ENCODE data around the gene MCF2L.
"Not testable (repeated sequence)": the region's sequence is repeated elsewhere in the genome, so short reads cannot be mapped to it uniquely, and the experiment has no call there.

The MCF2L gene

DNA sequence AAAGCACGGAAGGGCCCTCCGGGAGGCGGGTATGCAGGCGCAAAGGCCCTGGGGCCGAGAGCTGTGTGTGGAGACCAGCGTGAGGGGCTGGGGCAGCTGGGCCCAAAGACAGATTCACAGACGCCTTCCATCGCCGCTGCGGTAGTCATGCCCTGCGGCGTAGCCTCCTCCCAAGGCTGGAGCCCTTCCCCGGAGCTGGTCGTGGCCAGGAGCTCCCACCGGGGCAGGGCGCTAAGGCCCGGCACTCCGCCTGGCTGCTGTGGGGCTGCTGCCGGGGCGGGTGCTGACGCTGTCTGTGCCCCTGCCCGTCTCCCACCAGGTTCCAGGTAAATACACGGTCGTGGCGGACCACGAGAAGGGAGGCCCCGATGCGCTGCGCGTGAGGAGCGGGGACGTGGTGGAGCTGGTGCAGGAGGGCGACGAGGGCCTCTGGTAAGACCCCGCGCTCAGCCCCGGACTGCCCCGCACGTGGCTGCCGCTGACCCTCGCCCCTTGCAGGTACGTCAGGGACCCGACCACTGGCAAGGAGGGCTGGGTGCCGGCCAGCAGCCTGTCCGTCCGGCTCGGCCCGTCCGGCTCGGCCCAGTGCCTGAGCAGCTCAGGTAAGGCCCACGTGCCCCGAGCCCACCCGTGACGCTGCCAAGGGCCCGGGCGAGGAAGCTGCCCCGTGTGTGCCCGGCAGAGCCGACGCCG is 127.2 kb downstream of the MCF2L start:
- ATAC-seq (ENCODE audit: low read depth), result no peak
- H3K4me3 Mint-ChIP-seq, result no peak overlapping the region

DNA sequence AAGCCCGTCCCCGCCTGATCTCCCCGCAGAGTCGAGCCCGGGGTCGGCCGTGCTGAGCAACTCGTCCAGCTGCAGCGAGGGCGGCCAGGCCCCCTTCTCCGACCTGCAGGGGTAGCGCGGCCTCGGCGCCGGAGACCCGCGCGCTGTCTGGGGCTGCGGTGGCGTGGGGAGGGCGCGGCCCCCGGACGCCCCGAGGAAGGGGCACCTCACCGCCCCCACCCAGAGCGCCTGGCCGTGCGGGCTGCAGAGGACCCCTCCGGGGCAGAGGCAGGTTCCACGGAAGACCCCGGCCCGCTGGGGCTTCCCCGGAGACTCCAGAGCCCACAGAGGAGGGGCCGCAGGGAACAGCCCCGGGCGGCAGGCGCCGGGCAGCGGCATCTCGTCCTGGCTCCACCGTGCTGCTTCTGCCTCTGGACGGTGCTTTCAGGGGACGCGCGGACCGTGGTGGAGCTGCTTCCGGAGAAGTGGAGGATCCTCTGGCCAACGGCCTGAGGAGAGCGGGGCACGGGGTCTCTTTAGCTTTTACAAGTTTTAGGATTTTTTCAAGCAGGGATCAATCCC is 127.8 kb downstream of the MCF2L start:
- Mint-ChIP-seq H3K27me3 (peaks cover 3% of the 10 kb centered on the region), H3K4me3 (no peak overlapping the region), H3K4me1 (no peaks in the 10 kb centered on the region), H3K9me3 (no peaks in the 10 kb centered on the region), H3K27ac (no peak overlapping the region), H3K36me3 (no peaks in the 10 kb centered on the region)
- no peak for DNase-seq (ENCODE audit: low spot score in 2 of 2)
- ATAC-seq (ENCODE audit: low read depth), result no peak

More for the DNA sequence above, 127.2 kb downstream of the MCF2L start:
- no peak for DNase-seq (ENCODE audit: low spot score in 2 of 2)
- Mint-ChIP-seq H3K9me3 (no peaks in the 10 kb centered on the region), H3K27me3 (peaks cover 3% of the 10 kb centered on the region), H3K27ac (no peak overlapping the region), H3K36me3 (no peaks in the 10 kb centered on the region), H3K4me1 (no peaks in the 10 kb centered on the region)

DNA sequence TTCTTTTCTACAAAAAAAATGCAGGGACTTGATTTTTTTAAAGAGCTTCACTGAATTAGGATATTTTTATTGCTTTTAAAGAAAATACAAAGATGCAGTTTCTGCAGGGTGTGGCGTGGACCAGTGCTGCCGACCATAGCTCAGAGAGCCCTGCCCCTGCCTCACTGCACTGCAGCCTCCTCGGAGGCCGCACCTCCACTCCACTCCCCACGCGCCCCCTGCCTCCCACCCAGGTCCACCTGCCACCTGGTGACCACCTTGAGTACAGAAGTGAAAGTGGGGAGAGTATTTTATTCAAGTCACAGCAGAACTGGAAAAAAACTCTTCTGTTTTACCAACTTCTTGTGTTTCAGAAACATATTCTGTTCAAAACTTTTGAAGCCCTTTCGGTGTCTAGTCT is 128.6 kb downstream of the MCF2L start:
- Mint-ChIP-seq H3K9me3 (no peaks in the 10 kb centered on the region), H3K27me3 (peaks cover 4% of the 10 kb centered on the region), H3K4me1 (no peaks in the 10 kb centered on the region), H3K36me3 (no peaks in the 10 kb centered on the region), H3K27ac (no peak overlapping the region), H3K4me3 (no peak overlapping the region)
- no peak for DNase-seq (ENCODE audit: low spot score in 2 of 2)
- no peak for ATAC-seq (ENCODE audit: low read depth)

DNA sequence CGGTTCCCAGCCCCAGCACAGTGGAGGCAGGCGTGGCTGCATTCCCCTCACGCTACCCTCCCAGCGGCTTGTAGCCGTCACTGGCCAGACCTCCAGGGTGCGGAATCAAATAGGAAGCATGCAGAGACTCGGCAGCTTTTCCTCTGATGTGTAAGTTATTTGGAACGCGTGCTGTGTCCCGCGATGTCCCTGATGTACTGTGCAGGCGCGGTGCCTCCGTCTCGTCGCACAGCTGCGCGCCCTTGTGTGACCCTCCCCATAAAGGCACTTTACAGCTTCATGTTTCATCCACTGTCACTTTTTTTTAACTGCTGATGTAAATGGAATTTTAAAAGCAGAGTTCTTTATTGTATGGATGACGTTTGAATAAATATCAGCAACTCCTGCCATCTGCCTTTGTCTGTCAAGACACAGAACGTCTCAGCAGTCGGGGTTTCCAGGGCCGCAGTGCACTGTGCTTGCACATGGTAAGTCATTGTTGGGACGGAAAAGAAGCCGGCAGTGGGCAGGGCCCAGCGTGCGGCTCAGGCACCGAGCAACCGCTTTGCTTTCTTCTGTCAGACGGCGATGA is 129.2 kb downstream of the MCF2L start:
- Mint-ChIP-seq H3K36me3 (no peaks in the 10 kb centered on the region), H3K27ac (no peak overlapping the region)

DNA sequence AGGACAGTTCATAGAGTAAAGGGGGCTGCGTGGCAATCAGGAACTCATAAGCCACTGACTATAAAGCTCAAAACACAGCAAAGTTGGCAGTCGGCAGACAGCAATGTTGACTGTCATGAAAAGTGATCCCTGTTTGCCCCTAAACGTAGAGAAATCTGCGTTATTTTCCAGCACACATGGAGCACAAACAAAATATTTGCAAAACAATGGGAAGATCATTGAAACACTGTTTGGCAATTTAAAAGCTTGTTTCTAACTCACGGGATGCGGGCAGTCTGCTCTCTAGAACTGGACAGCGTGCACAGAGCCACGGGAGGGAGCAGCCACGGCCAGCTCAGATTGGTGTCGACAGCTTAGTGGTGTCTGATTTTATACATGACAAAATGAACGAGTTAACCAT is 130.1 kb downstream of the MCF2L start:
- no peak for ATAC-seq (ENCODE audit: low read depth)
- Mint-ChIP-seq H3K27ac (no peak overlapping the region), H3K4me3 (no peak overlapping the region), H3K4me1 (peaks cover 2% of the 10 kb centered on the region), H3K27me3 (peaks cover 6% of the 10 kb centered on the region), H3K9me3 (no peaks in the 10 kb centered on the region), H3K36me3 (no peaks in the 10 kb centered on the region)
- no peak for DNase-seq (ENCODE audit: low spot score in 2 of 2)

More for the DNA sequence above, 129.2 kb downstream of the MCF2L start:
- H3K9me3 Mint-ChIP-seq, result no peaks in the 10 kb centered on the region
- peaks cover 6% of the 10 kb centered on the region for H3K27me3 Mint-ChIP-seq
- H3K4me3 Mint-ChIP-seq, result no peak overlapping the region
- H3K4me1 Mint-ChIP-seq, result peaks cover 2% of the 10 kb centered on the region
- ATAC-seq (ENCODE audit: low read depth) (no peak), DNase-seq (ENCODE audit: low spot score in 2 of 2) (no peak)

DNA sequence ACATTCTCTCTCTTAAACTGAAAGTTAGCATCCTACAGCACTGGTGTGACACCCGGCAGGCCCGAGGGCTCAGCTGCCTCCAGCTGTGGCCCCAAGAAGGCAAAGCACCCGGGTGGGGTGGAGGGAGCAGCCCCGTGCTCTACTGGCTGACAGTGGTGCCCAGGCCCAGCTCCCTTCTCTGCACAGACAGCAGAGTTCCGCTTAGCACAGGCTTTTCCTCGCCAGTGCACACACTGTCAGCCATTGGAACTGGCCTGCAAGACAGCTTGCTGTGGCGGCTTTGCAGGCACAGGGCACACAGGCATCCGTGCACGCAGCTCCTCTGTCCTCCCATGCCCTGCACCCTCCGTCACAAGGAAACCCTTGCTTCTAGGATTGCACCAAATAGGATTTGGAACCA is 133.3 kb downstream of the MCF2L start:
- H3K9me3 Mint-ChIP-seq; DNase-seq (ENCODE audit: low spot score in 2 of 2); ATAC-seq (ENCODE audit: low read depth); H3K4me3 Mint-ChIP-seq; H3K27me3 Mint-ChIP-seq; H3K27ac Mint-ChIP-seq; H3K36me3 Mint-ChIP-seq; H3K4me1 Mint-ChIP-seq: not testable (repeated sequence)

DNA sequence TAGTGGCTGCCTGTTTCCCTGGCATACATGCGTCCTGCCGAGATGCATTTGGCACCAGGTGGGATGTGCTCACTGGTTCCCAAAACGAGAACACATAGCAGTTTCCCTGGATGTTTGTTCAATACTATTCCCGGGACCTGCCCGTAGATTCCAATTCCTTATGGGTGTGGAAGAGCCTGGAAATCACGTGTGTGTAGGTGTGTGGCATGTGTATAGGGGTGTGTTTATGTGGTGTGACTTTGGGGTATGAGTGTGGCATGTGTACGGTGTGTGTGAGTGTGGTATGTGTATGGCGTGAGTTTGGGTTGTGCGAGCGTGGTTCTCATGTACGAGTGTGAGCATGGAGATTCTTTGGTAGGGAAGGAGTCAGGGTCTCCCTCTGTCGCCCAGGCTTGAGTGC is 133.7 kb downstream of the MCF2L start:
- peaks cover 8% of the 10 kb centered on the region for H3K27me3 Mint-ChIP-seq
- no peaks in the 10 kb centered on the region for H3K9me3 Mint-ChIP-seq
- no peak overlapping the region for H3K27ac Mint-ChIP-seq
- ATAC-seq (ENCODE audit: low read depth), result no peak
- no peak overlapping the region for H3K4me3 Mint-ChIP-seq
- no peaks in the 10 kb centered on the region for H3K36me3 Mint-ChIP-seq
- no peak for DNase-seq (ENCODE audit: low spot score in 2 of 2)
- peaks cover 2% of the 10 kb centered on the region for H3K4me1 Mint-ChIP-seq

DNA sequence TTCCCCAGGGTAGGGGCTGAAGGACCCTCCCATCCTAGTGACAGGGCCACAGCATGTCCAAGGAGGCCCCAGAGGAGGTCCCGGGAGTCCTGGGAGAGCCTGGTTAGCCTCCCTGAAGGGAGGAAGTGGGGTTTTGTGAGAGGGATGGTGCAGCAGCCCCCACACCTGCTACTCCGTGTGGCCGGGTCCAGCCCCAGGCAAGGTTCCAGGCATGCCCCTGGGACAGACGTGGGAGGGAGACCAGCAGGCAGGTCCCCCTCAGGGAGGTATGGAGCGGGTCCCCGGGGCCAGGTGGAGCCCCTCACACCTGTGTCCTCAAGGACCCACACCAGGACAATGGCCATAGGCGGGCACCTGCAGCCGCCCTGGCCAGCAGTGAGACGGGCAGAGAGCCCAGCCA is 134.6 kb downstream of the MCF2L start:
- ATAC-seq (ENCODE audit: low read depth), result no peak
- no peak for DNase-seq (ENCODE audit: low spot score in 2 of 2)
- Mint-ChIP-seq H3K4me3 (no peak overlapping the region), H3K4me1 (peaks cover 2% of the 10 kb centered on the region), H3K36me3 (no peaks in the 10 kb centered on the region), H3K27me3 (peaks cover 8% of the 10 kb centered on the region), H3K27ac (no peak overlapping the region), H3K9me3 (no peaks in the 10 kb centered on the region)

DNA sequence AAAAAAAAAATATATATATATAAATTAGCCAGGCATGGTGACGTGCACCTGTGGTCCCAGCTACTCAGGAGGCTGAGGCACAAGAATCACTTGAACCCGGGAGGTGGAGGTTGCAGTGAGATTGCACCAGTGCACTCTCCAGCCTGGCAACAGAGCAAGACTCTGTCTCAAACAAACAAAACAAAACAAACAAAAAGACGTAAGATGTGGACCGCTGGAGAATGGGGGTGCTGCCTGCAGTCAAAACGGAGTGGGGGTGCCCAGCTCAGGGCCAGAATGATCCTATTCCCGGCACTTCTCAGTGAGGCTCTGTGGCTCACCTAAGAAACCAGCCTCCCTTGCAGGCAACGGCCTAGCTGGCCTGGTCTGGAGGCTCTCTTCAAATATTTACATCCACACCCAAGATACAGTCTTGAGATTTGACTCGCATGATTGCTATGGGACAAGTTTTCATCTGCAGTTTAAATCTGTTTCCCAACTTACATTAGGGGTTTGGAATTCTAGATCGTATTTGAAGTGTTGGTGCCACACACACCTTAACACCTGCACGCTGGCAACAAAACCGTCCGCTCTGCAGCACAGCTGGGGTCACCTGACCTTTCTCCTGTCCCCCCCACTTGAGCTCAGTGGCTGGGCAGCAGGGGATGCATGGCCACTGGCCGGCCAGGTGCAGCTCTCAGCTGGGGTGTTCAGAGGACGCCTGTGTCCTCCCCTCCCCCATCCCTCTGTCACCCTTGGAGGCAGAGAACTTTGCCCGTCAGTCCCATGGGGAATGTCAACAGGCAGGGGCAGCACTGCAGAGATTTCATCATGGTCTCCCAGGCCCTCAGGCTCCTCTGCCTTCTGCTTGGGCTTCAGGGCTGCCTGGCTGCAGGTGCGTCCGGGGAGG is 136.3 kb downstream of the MCF2L start, which contains the start of gene F7:
TSS of gene F7 (plus strand) at position 760 of the 889 bp plus-strand sequence. CDS start at position 811, 51 bp downstream.
- H3K27me3 Mint-ChIP-seq, result peaks cover 8% of the 10 kb centered on the region
- H3K9me3 Mint-ChIP-seq, result no peaks in the 10 kb centered on the region
- no peak within 1 kb of the TSS for H3K27ac Mint-ChIP-seq
- no peak for ATAC-seq (ENCODE audit: low read depth)
- H3K4me1 Mint-ChIP-seq, result peaks cover 2% of the 10 kb centered on the region
- H3K4me3 Mint-ChIP-seq, result no peak within 1 kb of the TSS
- no peak for DNase-seq (ENCODE audit: low spot score in 2 of 2)
- no peaks in the 10 kb centered on the region for H3K36me3 Mint-ChIP-seq

DNA sequence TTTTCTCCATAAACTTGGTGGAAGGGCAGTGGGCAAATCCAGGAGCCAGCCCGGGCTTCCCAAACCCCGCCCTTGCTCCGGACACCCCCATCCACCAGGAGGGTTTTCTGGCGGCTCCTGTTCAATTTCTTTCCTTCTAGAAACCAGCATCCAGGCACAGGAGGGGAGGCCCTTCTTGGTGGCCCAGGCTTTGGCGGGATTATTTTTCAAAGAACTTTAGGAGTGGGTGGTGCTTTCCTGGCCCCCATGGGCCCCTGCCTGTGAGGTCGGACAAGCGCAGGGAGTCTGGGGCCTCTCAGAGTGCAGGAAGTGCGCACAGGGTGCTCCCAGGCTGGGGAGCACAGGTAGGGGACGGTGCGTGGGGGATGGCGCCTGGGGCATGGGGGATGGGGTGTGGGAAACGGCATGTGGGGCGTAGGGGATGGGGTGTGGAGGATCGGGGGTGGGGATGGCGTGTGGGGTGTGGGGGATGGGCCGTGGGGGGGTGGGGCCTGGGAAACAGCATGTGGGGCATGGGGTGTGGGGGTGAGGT is 137.0 kb downstream of the MCF2L start:
- ATAC-seq (ENCODE audit: low read depth) (no peak), DNase-seq (ENCODE audit: low spot score in 2 of 2) (no peak)
- no peaks in the 10 kb centered on the region for H3K36me3 Mint-ChIP-seq
- no peak overlapping the region for H3K27ac Mint-ChIP-seq
- H3K27me3 Mint-ChIP-seq, result peaks cover 8% of the 10 kb centered on the region
- peaks cover 2% of the 10 kb centered on the region for H3K4me1 Mint-ChIP-seq
- H3K9me3 Mint-ChIP-seq, result no peaks in the 10 kb centered on the region
- H3K4me3 Mint-ChIP-seq, result no peak overlapping the region

DNA sequence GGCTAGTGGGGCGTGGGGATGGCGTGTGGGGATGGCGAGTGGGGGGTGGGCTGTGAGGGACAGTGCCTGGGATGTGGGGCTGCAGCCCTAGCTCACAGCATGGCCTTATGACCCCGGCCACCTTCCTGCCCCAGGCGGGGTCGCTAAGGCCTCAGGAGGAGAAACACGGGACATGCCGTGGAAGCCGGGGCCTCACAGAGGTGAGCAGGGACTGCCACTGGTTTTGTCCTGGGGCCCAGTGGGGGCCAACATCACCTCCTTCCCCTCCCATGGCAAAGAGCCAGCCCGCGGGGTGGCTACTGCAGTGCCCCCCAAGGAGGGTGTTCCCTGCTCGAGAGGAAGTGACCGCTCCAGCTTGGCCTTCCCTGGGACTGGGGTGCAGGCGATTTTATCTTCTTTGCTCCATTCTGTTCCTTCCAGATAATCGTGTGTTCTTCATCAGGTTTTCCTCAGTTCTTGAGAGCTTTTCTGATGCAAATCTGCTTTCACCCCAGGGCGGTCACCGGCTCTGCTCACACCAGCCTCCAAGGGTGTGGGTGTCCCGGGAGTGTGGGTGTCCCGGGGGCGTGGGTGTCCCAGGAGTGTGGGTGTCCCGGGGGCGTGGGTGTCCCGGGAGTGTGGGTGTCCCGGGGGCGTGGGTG is 137.8 kb downstream of the MCF2L start:
- H3K4me3 Mint-ChIP-seq, result no peak overlapping the region

DNA sequence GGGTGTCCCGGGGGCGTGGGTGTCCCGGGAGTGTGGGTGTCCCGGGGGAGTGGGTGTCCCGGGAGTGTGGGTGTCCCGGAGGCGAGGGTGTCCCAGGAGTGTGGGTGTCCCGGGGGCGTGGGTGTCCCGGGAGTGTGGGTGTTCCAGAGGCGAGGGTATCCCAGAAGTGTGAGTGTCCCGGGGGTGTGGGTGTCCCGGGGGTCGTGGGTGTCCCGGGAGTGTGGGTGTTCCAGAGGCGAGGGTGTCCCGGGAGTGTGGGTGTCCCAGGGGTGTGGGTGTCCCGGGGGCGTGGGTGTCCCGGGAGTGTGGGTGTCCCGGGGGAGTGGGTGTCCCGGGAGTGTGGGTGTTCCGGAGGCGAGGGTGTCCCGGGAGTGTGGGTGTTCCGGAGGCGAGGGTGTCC is 139.5 kb downstream of the MCF2L start:
- H3K4me3 Mint-ChIP-seq; H3K9me3 Mint-ChIP-seq; DNase-seq (ENCODE audit: low spot score in 2 of 2); H3K4me1 Mint-ChIP-seq; ATAC-seq (ENCODE audit: low read depth); H3K36me3 Mint-ChIP-seq; H3K27ac Mint-ChIP-seq; H3K27me3 Mint-ChIP-seq: not testable (repeated sequence)

More for the DNA sequence above, 137.8 kb downstream of the MCF2L start:
- H3K9me3 Mint-ChIP-seq, result no peaks in the 10 kb centered on the region
- peaks cover 8% of the 10 kb centered on the region for H3K27me3 Mint-ChIP-seq
- H3K4me1 Mint-ChIP-seq, result peaks cover 2% of the 10 kb centered on the region
- H3K27ac Mint-ChIP-seq, result no peak overlapping the region
- DNase-seq (ENCODE audit: low spot score in 2 of 2) (no peak), ATAC-seq (ENCODE audit: low read depth) (no peak)
- H3K36me3 Mint-ChIP-seq, result no peaks in the 10 kb centered on the region

DNA sequence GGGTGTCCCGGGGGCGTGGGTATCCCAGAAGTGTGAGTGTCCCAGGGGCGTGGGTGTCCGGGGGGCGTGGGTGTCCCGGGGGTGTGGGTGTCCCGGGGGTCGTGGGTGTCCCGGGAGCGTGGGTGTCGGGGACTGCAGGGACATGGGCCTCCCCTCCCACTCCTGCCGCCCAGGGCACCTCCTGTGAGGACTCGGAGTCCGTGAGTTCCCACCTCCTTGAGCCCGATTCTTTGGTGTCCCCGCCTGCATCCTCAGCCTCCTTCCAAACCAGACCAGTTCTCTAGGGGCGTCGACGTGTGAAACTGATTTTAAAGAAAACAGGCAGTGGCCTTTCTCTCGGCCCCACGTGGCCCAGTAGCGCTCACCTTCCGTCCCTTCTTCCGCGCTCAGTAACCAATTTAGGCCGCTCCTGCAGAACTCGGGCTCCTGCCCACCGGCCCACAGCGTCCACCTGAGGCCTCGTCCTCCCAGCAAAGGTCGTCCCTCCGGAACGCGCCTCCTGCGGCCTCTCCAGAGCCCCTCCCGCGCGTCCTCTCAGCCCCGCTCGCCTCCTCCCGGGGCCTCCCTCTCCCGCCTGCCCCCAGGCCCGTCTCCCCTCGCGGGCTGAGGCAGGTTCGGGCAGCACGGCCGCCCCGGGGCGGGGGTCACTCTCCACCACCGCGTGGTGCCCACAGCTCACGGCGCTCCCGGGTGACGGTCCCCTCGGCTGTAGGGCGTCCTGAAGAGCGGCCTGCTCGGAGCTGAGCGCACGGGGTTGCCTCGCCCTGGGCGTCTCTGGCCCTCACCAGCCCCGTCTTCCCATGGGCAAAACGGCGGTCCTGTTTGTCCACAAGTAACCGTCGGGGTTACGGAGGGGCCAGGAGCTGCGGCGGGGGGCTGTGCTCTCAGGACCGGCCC is 140.4 kb downstream of the MCF2L start:
- H3K27ac Mint-ChIP-seq, result no peak overlapping the region
- DNase-seq (ENCODE audit: low spot score in 2 of 2) (no peak), ATAC-seq (ENCODE audit: low read depth) (no peak)
- H3K9me3 Mint-ChIP-seq, result no peaks in the 10 kb centered on the region
- no peaks in the 10 kb centered on the region for H3K4me1 Mint-ChIP-seq
- H3K4me3 Mint-ChIP-seq, result no peak overlapping the region
- H3K27me3 Mint-ChIP-seq, result peaks cover 5% of the 10 kb centered on the region
- H3K36me3 Mint-ChIP-seq, result no peaks in the 10 kb centered on the region

Measured in memory B cell (primary cell).